CD4-positive, alpha-beta T cell treated with Interleukin-15 for 1 hour (primary cell): Measurements from ENCODE around the gene NANP.
A peak's percentile ranks its signal among the peaks of the same experiment; 100 is the strongest.
"Not testable (repeated sequence)": the region's sequence is repeated elsewhere in the genome, so short reads cannot be mapped to it uniquely, and the experiment has no call there.

Source experiments
- DNase-seq: peaks from one replicate; pipeline ENCODE4 v3.0.0-alpha.2; 2020

NANP gene

GRCh38 chr20:25623736-25624499 is at the start of gene NANP:
Gene NANP, minus strand, starts transcription at chr20:25624014. Its CDS starts 66 bp downstream, at chr20:25623948.
- DNase-seq = peak; percentile 93

- DNase-seq = no peak
These were observed 48.9 kb upstream of the NANP start for GRCh38 chr20:25672659-25673235.

GRCh38 chr20:25669826-25670422 is 46.1 kb upstream of the NANP start:
- no peak for DNase-seq

- DNase-seq = no peak
These were observed 44.6 kb upstream of the NANP start for GRCh38 chr20:25668446-25668845.

- no peak for DNase-seq
These were observed 36.2 kb upstream of the NANP start for GRCh38 chr20:25659999-25660398.

GRCh38 chr20:25654487-25654886 is 30.7 kb upstream of the NANP start:
- DNase-seq = no peak

GRCh38 chr20:25652866-25653265 is 29.1 kb upstream of the NANP start:
- not testable (repeated sequence) for DNase-seq

- DNase-seq = no peak
These were observed 21.0 kb upstream of the NANP start for GRCh38 chr20:25644814-25645213.

GRCh38 chr20:25643716-25644115 is 19.9 kb upstream of the NANP start:
- no peak for DNase-seq

GRCh38 chr20:25637247-25637646 is 13.4 kb upstream of the NANP start:
- DNase-seq = no peak

GRCh38 chr20:25632940-25633790 is 9.4 kb upstream of the NANP start:
- DNase-seq = no peak

GRCh38 chr20:25630615-25631014 is 6.8 kb upstream of the NANP start:
- DNase-seq = not testable (repeated sequence)

- DNase-seq = no peak
These were observed 6.1 kb upstream of the NANP start for GRCh38 chr20:25629816-25630499.

- DNase-seq = no peak
These were observed 3.0 kb upstream of the NANP start for GRCh38 chr20:25626779-25627178.

- DNase-seq = no peak
These were observed 706 bp upstream of the NANP start for GRCh38 chr20:25624500-25624939.

GRCh38 chr20:25623225-25623735 is 534 bp downstream of the NANP start:
- DNase-seq = peak; percentile 21

- DNase-seq = no peak
These were observed 1.2 kb downstream of the NANP start for GRCh38 chr20:25622450-25623224.

GRCh38 chr20:25622049-25622448 is 1.8 kb downstream of the NANP start:
- no peak for DNase-seq

GRCh38 chr20:25619514-25619913 is 4.3 kb downstream of the NANP start:
- no peak for DNase-seq

- DNase-seq = no peak
These were observed 15.0 kb downstream of the NANP start for GRCh38 chr20:25608774-25609173.

GRCh38 chr20:25606094-25606695 is 17.6 kb downstream of the NANP start:
- no peak for DNase-seq
